HG03575 (cell line): ENCODE data around the gene HOXD12.

Experiments
- ATAC-seq: cut with Tn5 transposase; IDR thresholded peaks from one replicate; pipeline ENCODE4 v1.9.1; 2021; ENCODE audit not compliant: unreplicated experiment, insufficient number of reproducible peaks, low FRiP score; ENCODE audit errors: extremely low read depth

HOXD12 gene

GRCh38 chr2:176138526-176138922 is 38.9 kb downstream of the HOXD12 start:
- ATAC-seq, result no peak

GRCh38 chr2:176138923-176139660 is 39.5 kb downstream of the HOXD12 start:
- no peak for ATAC-seq

GRCh38 chr2:176139661-176140512 is 40.3 kb downstream of the HOXD12 start:
- ATAC-seq, result no peak

- ATAC-seq, result no peak
These were observed 41.1 kb downstream of the HOXD12 start for GRCh38 chr2:176140513-176141317.

GRCh38 chr2:176142281-176142680 is 42.7 kb downstream of the HOXD12 start:
- no peak for ATAC-seq

- ATAC-seq, result no peak
These were observed 45.7 kb downstream of the HOXD12 start for GRCh38 chr2:176145085-176145969.

GRCh38 chr2:176146101-176146500 is 46.5 kb downstream of the HOXD12 start:
- ATAC-seq, result no peak

GRCh38 chr2:176146645-176147044 is 47.0 kb downstream of the HOXD12 start:
- no peak for ATAC-seq

GRCh38 chr2:176147210-176147799 is 47.7 kb downstream of the HOXD12 start:
- ATAC-seq, result no peak

GRCh38 chr2:176147800-176148496 is 48.4 kb downstream of the HOXD12 start:
- ATAC-seq, result no peak

GRCh38 chr2:176148751-176149421 is 49.3 kb downstream of the HOXD12 start:
- no peak for ATAC-seq

GRCh38 chr2:176149481-176149938 is 49.9 kb downstream of the HOXD12 start:
- no peak for ATAC-seq

- no peak for ATAC-seq
These were observed 50.5 kb downstream of the HOXD12 start for GRCh38 chr2:176149939-176150583.

- no peak for ATAC-seq
These were observed 51.2 kb downstream of the HOXD12 start for GRCh38 chr2:176150584-176151441.

- ATAC-seq, result no peak
These were observed 52.1 kb downstream of the HOXD12 start, which contains the start of gene HOXD4 for GRCh38 chr2:176151442-176152287. TSS of gene HOXD4 (plus strand) at chr2:176151550. CDS start at chr2:176151634, 84 bp downstream.
